Lower leg skin (tissue), 4 donors: ENCODE measurements around the gene MAPK10. TPM values are rescaled to one million over a fixed set of nuclear protein-coding genes. Genes with fewer than 3 reads are reported as not detected.
"Not testable (repeated sequence)": the region's sequence is repeated elsewhere in the genome, so short reads cannot be mapped to it uniquely, and the experiment has no call there.

Source experiments
- DNase-seq, 2 donors: peaks; one replicate each; pipeline ENCODE4 v3.0.0-alpha.2; 2019; ENCODE audit warnings: low spot score in 2 of 2
- H3K4me3 ChIP-seq: fragments of 200-600 bp; sonication (generic); 2 replicates; pipeline ENCODE4 v1.5.1; 2017; ENCODE audit warnings: mild to moderate bottlenecking, low read depth; ENCODE audit not compliant: poor library complexity, severe bottlenecking
- POLR2A ChIP-seq, 2 donors: fragments of 450-650 bp; IDR thresholded peaks; one replicate each; pipeline ENCODE4 v1.6.1; 2016 to 2017; ENCODE audit warnings: antibody characterized with exemption in 2 of 2, mild to moderate bottlenecking in 1 of 2, moderate library complexity in 1 of 2
- WGBS, 2 donors: methylation state at CpG; one replicate each; pipeline ENCODE4 v1.1.5; 2018; 5-methylcytosine and 5-hydroxymethylcytosine counted together
- intact Hi-C: fragments of 100-400 bp; cut with DNase I; formaldehyde crosslinking; loops from one replicate; pipeline ENCODE4 v1.15.0; 2023; ENCODE audit warnings: low total_unique reads
- total RNA-seq, 4 donors: library from RNA; depleted of rRNA; stranded (reverse); fragments of >200 nt; gene quantifications; one replicate each; pipeline ENCODE4 v1.1.0, GENCODE V29; 2016
- TF ChIP-seq, protein P1 (sequence below), 3 donors: fragments of 450-650 bp; IDR thresholded peaks; one replicate each; pipeline ENCODE4 v1.5.1; 2016; ENCODE audit warnings: antibody characterized with exemption in 3 of 3, mild to moderate bottlenecking in 3 of 3, moderate library complexity in 2 of 3

Gene MAPK10
- total RNA-seq, 4 donors from 2014 or later, result 1.7 to 3.2 (median 2.8) TPM

DNA sequence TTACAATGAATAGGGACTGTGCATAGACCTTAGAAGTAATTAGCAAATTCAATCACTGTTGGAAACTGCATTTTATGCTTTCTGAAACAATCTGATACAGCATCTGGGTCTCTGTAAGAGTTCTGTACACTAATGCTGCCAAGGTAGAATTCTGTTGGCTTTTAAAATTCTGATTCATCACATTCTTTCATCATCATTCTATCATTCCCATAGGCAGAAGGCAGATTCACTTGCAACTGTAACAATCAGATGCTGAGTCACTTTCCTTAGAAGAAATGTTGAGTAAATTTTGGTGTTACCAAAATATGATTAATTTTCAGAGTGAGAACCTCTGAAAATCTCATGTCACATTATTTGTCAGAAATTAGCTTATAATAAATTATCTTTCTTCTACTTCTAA, 267.2 kb downstream of the MAPK10 start:
- no peak for DNase-seq
- intact Hi-C loops, result no loop called here
- no peak overlapping the region for H3K4me3 ChIP-seq
- no peak for TF ChIP-seq POLR2A (IDR thresholded peaks at IDR 0.05)
- TF ChIP-seq, protein P1, sequence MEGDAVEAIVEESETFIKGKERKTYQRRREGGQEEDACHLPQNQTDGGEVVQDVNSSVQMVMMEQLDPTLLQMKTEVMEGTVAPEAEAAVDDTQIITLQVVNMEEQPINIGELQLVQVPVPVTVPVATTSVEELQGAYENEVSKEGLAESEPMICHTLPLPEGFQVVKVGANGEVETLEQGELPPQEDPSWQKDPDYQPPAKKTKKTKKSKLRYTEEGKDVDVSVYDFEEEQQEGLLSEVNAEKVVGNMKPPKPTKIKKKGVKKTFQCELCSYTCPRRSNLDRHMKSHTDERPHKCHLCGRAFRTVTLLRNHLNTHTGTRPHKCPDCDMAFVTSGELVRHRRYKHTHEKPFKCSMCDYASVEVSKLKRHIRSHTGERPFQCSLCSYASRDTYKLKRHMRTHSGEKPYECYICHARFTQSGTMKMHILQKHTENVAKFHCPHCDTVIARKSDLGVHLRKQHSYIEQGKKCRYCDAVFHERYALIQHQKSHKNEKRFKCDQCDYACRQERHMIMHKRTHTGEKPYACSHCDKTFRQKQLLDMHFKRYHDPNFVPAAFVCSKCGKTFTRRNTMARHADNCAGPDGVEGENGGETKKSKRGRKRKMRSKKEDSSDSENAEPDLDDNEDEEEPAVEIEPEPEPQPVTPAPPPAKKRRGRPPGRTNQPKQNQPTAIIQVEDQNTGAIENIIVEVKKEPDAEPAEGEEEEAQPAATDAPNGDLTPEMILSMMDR (IDR thresholded peaks at IDR 0.05), result no peak

DNA sequence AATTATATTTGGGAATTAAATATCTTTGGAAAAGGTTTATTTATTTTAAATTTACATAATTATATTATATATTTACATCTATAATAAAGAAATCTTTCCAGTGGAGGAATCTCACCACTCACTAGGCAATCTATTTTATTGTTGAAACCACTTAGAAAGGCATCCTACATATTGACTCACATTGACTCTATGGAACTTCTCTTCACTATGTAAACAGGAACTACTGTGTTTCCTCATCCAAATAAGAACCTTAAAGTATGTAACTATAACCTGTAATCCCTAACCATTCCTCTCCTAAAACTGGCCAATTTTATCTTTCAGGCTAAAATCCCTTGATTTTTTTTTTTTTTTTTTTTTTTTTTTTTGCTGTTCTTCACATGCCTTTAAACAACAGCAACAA, 268.7 kb downstream of the MAPK10 start:
- TF ChIP-seq, protein P1 (IDR thresholded peaks at IDR 0.05), result no peak
- no peak for TF ChIP-seq POLR2A (IDR thresholded peaks at IDR 0.05)
- no peak for DNase-seq
- intact Hi-C loops, result no loop called here
- no peak overlapping the region for H3K4me3 ChIP-seq

DNA sequence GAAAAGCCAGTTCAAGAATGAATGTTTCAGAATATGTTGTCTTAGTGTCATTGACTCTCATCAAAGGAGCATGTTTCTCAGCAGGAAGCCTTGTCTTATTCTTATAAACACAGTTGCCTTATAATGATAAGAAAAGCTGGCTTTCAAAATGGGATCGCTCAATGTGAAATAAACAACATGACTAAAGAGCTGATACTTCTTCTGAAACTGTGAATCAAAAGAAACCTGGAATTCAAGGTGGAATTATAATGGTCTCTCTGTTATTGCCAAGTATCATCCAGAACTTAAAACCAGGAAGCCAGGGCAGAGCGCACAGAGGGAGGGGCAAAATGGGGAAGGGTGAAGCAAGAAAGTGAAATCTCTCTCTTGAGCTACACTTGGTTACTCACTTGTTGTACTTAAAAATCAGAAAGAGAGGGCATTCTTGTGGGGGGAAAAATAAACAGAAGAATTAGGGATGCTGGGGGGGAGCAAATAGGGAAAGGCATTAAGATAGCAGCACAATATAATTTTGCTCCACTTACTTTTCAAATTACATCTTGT, 270.0 kb downstream of the MAPK10 start:
- TF ChIP-seq, protein P1 (IDR thresholded peaks at IDR 0.05), result no peak
- TF ChIP-seq POLR2A (IDR thresholded peaks at IDR 0.05), result no peak
- no peak overlapping the region for H3K4me3 ChIP-seq
- 94 to 97% methylated on average over 2 of the region's 2 CpGs for WGBS, 2 donors
- no peak for DNase-seq
- intact Hi-C loops, result no loop called here

DNA sequence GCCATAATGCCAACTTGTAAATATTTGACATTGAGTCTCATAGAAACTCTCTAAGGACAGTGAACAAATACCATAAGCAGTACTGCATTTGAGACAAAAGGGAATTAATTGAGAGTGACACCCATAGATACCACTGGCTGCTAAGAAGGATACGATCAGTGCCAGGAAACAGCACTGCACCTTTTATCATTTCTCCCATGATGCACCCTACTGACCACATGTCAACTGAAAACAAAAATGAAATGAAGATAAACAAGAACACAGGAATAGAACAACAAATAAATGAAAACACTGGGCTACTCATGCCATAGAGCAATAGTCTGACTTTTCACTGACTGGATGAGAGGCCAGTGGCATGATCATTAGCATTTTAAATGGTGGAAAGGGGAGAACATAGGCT, 270.8 kb downstream of the MAPK10 start:
- 85 to 92% methylated on average over 1 of the region's 1 CpG for WGBS, 2 donors
- H3K4me3 ChIP-seq, result no peak overlapping the region
- no peak for DNase-seq
- intact Hi-C loops, result no loop called here
- no peak for TF ChIP-seq POLR2A (IDR thresholded peaks at IDR 0.05)
- TF ChIP-seq, protein P1 (IDR thresholded peaks at IDR 0.05), result no peak

DNA sequence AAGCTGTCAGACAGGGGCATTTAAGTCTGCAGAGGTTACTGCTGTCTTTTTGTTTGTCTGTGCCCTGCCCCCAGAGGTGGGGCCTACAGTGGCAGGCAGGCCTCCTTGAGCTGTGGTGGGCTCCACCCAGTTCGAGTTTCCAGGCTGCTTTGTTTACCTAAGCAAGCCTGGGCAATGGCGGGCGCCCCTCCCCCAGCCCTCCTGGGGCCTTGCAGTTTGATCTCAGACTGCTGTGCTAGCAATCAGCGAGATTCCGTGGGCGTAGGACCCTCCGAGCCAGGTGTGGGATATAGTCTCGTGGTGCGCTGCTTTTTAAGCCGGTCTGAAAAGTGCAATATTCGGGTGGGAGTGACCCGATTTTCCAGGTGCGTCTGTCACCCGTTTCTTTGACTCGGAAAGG, 284.1 kb downstream of the MAPK10 start:
- DNase-seq, H3K4me3 ChIP-seq, intact Hi-C loops: not testable (repeated sequence)
- WGBS, 2 donors, result 88 to 89% methylated on average over 14 to 15 of the region's 15 CpGs

DNA sequence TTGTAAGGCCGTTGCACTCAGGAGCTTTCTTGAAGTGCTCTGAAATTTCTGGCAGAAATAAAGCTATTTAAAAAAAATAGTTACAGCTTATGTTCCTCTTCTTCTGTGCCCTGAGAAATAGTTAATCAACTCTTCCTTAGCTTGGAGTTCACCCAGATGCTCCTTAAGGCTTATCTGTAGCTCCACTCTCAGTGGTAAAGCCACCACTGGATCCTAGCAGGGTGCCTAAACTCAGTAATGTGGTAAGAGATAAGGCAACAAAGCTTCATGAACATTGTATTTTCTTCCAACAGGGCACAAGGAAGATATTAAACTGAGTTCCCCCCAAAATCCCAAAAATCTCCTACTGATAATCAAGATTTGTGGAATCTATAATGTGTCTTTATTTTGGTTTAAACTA, 299.5 kb downstream of the MAPK10 start:
- WGBS, 2 donors, result 85 to 95% methylated on average over 1 of the region's 1 CpG
- TF ChIP-seq, protein P1 (IDR thresholded peaks at IDR 0.05), result no peak
- TF ChIP-seq POLR2A (IDR thresholded peaks at IDR 0.05), result no peak
- DNase-seq, result no peak
- H3K4me3 ChIP-seq, result no peak overlapping the region
- intact Hi-C loops, result no loop called here
